Measurements from ENCODE around the gene HOXC9.

GRCh38 chr12:53969588-53970259 is 30.2 kb upstream of the HOXC9 start:
- TF ChIP-seq CTCF (IDR thresholded peaks at IDR 0.05; ENCODE audit: low read depth, low read length, missing input control) (no peak), EGR1 (IDR thresholded peaks at IDR 0.05; ENCODE audit: low read depth in 2 of 2) (no peak), REST (IDR thresholded peaks at IDR 0.05) (no peak), ATF3 (IDR thresholded peaks at IDR 0.05) (no peak), TAF1 (conservative IDR thresholded peaks at IDR 0.05) (no peak), NR2F2 (IDR thresholded peaks at IDR 0.05) (no peak), MAX (IDR thresholded peaks at IDR 0.05) (no peak)

All from liver (tissue), 3 donors.